ENCODE data around the gene APBB2. TPM values are rescaled to one million over a fixed set of nuclear protein-coding genes. Genes with fewer than 3 reads are reported as not detected.
"Not testable (repeated sequence)": the region's sequence is repeated elsewhere in the genome, so short reads cannot be mapped to it uniquely, and the experiment has no call there.

APBB2 gene
- total and polyA plus RNA-seq, 2 of the 4 experiments (the other 2 are of a cell fraction): 47.9 to 75.5 TPM

GRCh38 chr4:41060352-41061334, 153.7 kb downstream of the APBB2 start (continued):
- TF ChIP-seq MAZ (IDR thresholded peaks at IDR 0.05; ENCODE audit: borderline replicate concordance, low read depth, low read length) (no peak), RAD21 (IDR thresholded peaks at IDR 0.05; ENCODE audit: low read length) (no peak)

- H3K27me3 ChIP-seq (ENCODE audit: control insufficient read depth, insufficient read depth, low read length); H2BK5ac ChIP-seq (ENCODE audit: low read depth, low read length, poor library complexity, severe bottlenecking); H3K4me3 ChIP-seq (ENCODE audit: insufficient read depth, low read depth, low read length); H3K18ac ChIP-seq (ENCODE audit: low read depth, low read length); H4K8ac ChIP-seq (ENCODE audit: low read depth in 2 of 2, low read length in 2 of 2); H2AK9ac ChIP-seq (replicated peaks; ENCODE audit: low read depth, low read length, poor library complexity); H2BK15ac ChIP-seq (ENCODE audit: low read depth, low read length); intact Hi-C loops (cut with micrococcal nuclease); H3K27ac ChIP-seq (ENCODE audit: insufficient read depth, low read length); in situ Hi-C loops (cut with MboI; ENCODE audit: low sequenced_read_pairs); H2BK20ac ChIP-seq (ENCODE audit: low read depth, low read length); H2AFZ ChIP-seq (replicated peaks; ENCODE audit: low read length, poor library complexity); H4K20me1 ChIP-seq (ENCODE audit: insufficient read depth, low read length); H2AK5ac ChIP-seq (ENCODE audit: low read depth, low read length); H3K9ac ChIP-seq (ENCODE audit: low read depth, low read length); H3K56ac ChIP-seq (ENCODE audit: extremely low read depth, insufficient read depth, low read length); H4K5ac ChIP-seq (ENCODE audit: low read depth, low read length); H3K4me2 ChIP-seq (ENCODE audit: low read depth, low read length); H3K9me3 ChIP-seq (ENCODE audit: control insufficient read depth, insufficient read depth, low read length); DNase-seq; H2BK120ac ChIP-seq (ENCODE audit: low read depth, low read length); H3K4ac ChIP-seq (ENCODE audit: low read depth, low read length); H3K36me3 ChIP-seq (ENCODE audit: control insufficient read depth, insufficient read depth, low read length); H4K91ac ChIP-seq (ENCODE audit: insufficient read depth, low read depth, low read length); BruUV-seq (replicated peaks); POLR2A ChIA-PET (ENCODE audit: unreplicated experiment); CTCF ChIA-PET; H3K14ac ChIP-seq (replicated peaks; ENCODE audit: low read depth, low read length); H3K23ac ChIP-seq (ENCODE audit: low read depth, low read length); dilution Hi-C loops (cut with HindIII; ENCODE audit: low sequenced_read_pairs, unreplicated experiment); ATAC-seq (ENCODE audit: low read depth): not testable (repeated sequence)
- H3K9me1 ChIP-seq (ENCODE audit: insufficient read depth, low read length): peaks cover 11% of the 10 kb centered on the region
- peaks cover 21 to 29% of the 10 kb centered on the region in 2 experiments; a peak in 3 of 4 replicates for H3K79me1 ChIP-seq (ENCODE audit: low read depth in 1 of 2, low read length in 2 of 2)
- peaks cover 15% of the 10 kb centered on the region for H3K4me1 ChIP-seq (ENCODE audit: control insufficient read depth, insufficient read depth, low read length)
- no CpG with 5 or more reads among the region's 9 CpGs for WGBS, 2 experiments (ENCODE audit: extremely low coverage in 2 of 2, insufficient read length in 1 of 2)
These were observed 154.9 kb downstream of the APBB2 start for GRCh38 chr4:41059411-41059810.

Data from IMR-90 (cell line).